HL-60/S4 (cell line): ENCODE results near the gene CLTCL1.
"Not testable (repeated sequence)": the region's sequence is repeated elsewhere in the genome, so short reads cannot be mapped to it uniquely, and the experiment has no call there.

Experiments
- in situ Hi-C: fragments of 300-500 bp; cut with MboI; formaldehyde crosslinking; loops from 2 replicates; pipeline ENCODE4 v1.14.3; 2022; ENCODE audit warnings: low sequenced_read_pairs

Gene CLTCL1

GRCh38 chr22:19291580-19292457 is at the start of gene CLTCL1:
Gene CLTCL1, minus strand, starts transcription at chr22:19291719. Its CDS starts 78 bp downstream, at chr22:19291641.
- in situ Hi-C loops, result no loop called here

- in situ Hi-C loops, result no loop called here
Observed at GRCh38 chr22:19337137-19337536, 45.6 kb upstream of the CLTCL1 start.

GRCh38 chr22:19336133-19337075 is 44.9 kb upstream of the CLTCL1 start:
- in situ Hi-C loops, result no loop called here

- in situ Hi-C loops, result no loop called here
Observed at GRCh38 chr22:19331975-19332374, 40.5 kb upstream of the CLTCL1 start.

- in situ Hi-C loops, result no loop called here
Observed at GRCh38 chr22:19331474-19331873, 40.0 kb upstream of the CLTCL1 start.

GRCh38 chr22:19330865-19331418 is 39.4 kb upstream of the CLTCL1 start:
- in situ Hi-C loops, result no loop called here

GRCh38 chr22:19330205-19330604 is 38.7 kb upstream of the CLTCL1 start:
- in situ Hi-C loops, result not testable (repeated sequence)

GRCh38 chr22:19329454-19329853 is 37.9 kb upstream of the CLTCL1 start:
- in situ Hi-C loops, result no loop called here

GRCh38 chr22:19325296-19325948 is 33.9 kb upstream of the CLTCL1 start:
- in situ Hi-C loops, result no loop called here

- in situ Hi-C loops, result not testable (repeated sequence)
Observed at GRCh38 chr22:19323420-19323819, 31.9 kb upstream of the CLTCL1 start.

- in situ Hi-C loops, result no loop called here
Observed at GRCh38 chr22:19321757-19322156, 30.2 kb upstream of the CLTCL1 start.

GRCh38 chr22:19320136-19320535 is 28.6 kb upstream of the CLTCL1 start:
- in situ Hi-C loops, result not testable (repeated sequence)

GRCh38 chr22:19319281-19319680 is 27.8 kb upstream of the CLTCL1 start:
- in situ Hi-C loops, result no loop called here

- in situ Hi-C loops, result no loop called here
Observed at GRCh38 chr22:19317865-19318264, 26.3 kb upstream of the CLTCL1 start.

- in situ Hi-C loops, result no loop called here
Observed at GRCh38 chr22:19307872-19308271, 16.4 kb upstream of the CLTCL1 start.

- in situ Hi-C loops, result not testable (repeated sequence)
Observed at GRCh38 chr22:19306535-19306934, 15.0 kb upstream of the CLTCL1 start.

- in situ Hi-C loops, result no loop called here
Observed at GRCh38 chr22:19304547-19304946, 13.0 kb upstream of the CLTCL1 start.

- in situ Hi-C loops, result no loop called here
Observed at GRCh38 chr22:19303785-19304184, 12.3 kb upstream of the CLTCL1 start.

- in situ Hi-C loops, result no loop called here
Observed at GRCh38 chr22:19295733-19296132, 4.2 kb upstream of the CLTCL1 start.

- in situ Hi-C loops, result no loop called here
Observed at GRCh38 chr22:19292458-19293230, 1.1 kb upstream of the CLTCL1 start.
